HK-2 (cell line): ENCODE results near the gene HNRNPL.
"Not testable (repeated sequence)": the region's sequence is repeated elsewhere in the genome, so short reads cannot be mapped to it uniquely, and the experiment has no call there.

ENCODE experiments used
- DNase-seq: peaks from one replicate; pipeline ENCODE4 v3.0.0-alpha.2; 2018; ENCODE audit not compliant: unreplicated experiment

HNRNPL gene

DNA sequence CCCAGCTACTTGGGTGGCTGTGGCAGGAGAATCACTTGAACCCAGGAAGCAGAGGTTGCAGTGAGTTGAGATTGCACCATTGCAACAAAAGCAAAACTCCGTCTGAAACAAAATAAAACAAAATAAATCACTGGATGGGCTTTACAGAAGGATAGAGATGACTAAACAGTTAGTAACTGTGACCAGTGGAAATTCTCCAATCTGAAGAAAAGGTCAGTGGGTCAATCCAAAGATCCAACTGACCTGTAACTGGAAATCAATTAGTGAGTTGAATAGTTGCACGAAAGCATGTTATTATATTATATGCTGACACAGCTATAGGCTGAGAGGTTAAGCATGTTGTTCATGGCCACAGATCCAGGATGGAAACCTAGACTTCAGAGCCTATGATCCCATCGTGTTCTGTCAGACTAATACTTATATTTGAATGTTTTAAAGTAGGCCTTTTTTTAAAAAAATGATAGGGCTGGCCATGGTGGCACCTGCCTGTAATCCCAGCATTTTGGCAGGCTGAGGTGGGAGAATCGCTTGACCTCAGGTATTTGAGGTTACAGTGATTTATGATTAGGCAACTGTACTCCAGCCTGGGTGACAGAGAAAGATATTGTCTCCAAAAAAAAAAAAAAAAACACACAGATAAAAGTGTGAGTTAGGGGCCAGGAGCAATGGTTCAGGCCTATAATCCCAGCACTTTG lies 19.6 kb downstream of the HNRNPL start:
- DNase-seq = no peak

DNA sequence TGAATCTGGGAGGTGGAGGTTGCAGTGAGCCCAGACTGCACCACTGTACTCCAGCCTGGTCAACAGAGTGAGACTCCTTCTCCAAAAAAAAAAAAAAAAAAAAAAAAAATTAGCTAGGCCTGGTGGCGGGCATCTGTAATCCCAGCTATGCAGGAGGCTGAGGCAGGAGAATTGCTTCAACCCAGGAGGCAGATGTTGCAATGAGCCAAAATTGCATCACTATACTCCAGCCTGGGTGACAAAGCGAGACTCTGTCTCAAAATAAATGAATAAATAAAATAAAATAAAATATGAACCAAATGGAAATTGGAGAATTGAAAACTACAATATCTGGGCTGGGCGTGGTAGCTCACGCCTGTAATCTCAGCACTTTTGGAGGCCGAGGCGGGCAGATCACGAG lies 20.6 kb downstream of the HNRNPL start:
- DNase-seq = not testable (repeated sequence)

DNA sequence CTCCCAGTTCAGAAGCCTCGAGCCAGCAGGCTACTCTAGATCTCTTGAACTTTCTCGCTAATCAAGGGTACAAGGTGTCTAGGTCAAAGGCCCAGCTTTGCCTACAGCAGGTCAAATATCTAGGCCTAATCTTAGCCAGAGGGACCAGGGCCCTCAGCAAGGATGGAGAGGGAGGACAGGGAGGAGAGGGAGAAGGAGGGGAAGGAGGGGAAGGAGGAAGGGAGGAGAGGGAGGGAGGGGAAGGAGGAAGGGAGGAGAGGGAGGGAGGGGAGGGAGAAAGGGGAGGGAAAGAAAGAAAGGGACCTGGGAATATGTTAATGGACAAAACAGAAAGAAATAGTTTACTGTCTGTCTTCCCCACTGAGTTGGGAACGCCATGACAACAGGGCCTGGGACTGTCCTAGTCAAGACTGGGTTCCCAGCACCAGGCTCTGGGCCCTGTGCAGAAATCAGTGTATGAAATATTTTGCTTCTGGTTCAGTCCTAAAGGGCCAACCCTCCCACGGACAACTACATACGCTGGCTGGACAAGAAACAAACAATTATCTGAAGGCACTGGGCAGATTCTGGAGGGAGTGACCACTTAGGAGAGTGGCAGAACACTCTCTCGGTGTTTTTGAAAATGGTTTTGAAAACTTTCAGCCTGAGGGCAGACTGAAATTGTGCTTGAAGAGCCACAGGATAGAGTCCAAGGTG lies 22.8 kb downstream of the HNRNPL start:
- DNase-seq = no peak

DNA sequence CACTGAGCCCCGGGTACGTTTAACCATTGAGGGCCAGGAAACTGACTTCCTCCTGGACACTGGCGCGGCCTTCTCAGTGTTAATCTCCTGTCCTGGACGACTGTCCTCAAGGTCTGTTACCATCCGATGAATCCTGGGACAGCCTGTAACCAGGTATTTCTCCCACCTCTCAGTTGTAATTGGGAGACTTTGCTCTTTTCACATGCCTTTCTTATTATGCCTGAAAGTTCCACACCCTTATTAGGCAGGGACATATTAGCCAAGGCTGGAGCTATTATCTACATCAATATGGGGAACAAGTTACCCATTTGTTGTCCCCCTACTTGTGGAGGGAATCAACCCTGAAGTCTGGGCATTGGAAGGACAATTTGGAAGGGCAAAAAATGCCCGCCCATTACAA lies 23.9 kb downstream of the HNRNPL start:
- DNase-seq = not testable (repeated sequence)

DNA sequence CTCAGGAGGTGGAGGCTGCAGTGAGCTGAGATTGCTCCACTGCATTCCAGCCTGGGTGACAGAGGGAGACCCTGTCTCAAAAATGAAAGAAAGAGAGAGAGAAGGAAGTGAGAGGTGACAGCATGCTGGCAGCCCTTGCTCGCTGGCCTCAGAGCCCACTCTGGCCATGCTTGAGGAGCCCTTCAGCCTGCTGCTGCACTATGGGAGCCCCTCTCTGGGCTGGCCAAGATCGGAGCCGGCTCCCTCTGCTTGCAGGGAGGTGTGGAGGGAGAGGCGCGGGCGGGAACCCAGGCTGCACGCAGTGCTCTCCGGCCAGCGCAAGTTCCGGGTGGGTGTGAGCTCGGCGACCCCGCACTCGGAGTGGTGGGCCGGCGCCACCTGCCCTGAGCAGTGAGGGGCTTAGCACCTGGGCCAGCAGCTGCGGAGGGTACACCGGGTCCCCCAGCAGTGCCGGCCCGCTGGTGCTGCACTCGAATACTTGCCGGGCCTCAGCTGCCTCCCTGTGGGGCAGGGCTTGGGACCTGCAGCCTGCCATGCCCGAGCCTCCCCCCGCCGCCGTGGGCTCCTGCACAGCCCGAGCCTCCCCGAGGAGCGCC lies 28.5 kb downstream of the HNRNPL start:
- DNase-seq = not testable (repeated sequence)

DNA sequence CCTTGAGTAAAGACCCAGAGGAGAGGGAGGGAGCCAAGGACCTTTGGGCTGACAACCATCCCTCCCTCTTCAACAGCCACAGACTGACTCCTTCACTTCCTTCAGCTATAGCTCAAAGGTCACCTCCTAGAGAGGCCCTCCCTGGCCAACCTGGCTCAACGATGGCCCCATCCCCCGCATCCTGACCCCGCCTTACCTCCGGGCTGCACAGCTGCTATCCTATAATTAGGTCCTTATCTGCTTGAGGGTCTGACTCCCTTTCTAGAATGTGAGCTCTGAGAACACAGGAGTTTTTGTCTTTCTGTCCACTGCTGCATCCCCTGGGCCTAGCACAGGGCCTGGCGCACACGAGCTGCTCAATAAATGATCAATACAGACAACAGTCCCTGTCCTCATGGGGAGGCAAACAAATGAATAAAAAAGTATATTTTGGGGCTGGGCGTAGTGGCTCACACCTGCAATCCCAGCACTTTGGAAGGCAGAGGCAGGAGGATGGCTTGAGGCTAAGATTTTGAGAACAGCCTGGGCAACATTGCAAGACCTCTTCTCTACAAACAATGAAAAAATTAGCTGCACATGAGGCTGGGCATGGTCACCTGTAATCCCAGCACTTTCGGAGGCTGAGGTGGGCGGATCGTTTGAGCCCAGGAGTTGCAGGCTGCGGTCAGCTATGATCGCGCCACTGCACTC lies 30.4 kb downstream of the HNRNPL start:
- no peak for DNase-seq

DNA sequence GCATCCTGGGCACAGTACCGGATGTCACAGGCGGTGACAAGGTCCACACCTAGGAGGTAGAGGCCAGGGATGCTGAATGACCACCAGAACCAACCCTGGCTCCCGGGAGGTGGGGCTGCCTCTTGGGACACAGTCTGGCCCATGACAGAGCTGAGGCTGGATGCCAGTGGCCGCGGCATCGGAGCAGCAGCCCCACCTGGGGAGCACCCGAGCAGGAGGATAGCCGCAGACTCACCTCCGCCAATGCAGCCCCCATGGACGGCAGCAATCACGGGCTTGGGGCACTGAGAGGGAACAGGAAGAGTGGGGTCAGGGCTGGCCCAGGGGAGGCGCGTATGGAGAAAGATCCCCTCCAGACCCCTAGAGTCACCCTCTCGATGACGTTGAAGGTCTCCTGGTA lies 32.7 kb downstream of the HNRNPL start:
- no peak for DNase-seq

DNA sequence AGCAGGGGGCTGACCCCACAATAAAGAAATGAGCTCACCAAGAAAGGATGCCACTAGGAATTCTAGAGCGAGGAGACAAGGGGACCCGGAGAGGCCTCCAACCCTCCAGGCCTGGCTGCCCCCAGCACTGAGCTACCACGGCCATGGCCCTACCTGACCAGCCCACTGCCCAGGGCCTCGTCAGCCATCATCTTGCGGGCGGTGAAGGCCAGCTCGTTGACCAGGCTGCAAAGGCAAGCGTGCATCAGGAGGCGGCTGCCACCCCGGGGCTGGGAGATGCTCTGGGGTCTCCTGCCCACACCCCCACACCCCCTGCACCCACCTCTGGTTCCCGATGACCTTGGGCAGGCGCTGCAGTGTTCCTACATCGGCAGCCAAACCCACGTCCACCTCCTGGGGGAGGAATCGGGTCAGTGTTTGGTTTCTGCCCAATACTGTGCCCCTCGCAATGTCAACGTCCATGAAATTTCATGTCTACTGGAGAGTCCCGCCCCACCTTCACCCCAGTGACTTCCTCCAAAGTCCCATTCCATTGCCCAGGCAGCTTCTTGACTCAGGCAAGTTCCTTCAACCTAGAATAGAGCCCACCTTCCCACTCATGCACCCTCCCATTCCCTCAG lies 33.5 kb downstream of the HNRNPL start:
- no peak for DNase-seq

DNA sequence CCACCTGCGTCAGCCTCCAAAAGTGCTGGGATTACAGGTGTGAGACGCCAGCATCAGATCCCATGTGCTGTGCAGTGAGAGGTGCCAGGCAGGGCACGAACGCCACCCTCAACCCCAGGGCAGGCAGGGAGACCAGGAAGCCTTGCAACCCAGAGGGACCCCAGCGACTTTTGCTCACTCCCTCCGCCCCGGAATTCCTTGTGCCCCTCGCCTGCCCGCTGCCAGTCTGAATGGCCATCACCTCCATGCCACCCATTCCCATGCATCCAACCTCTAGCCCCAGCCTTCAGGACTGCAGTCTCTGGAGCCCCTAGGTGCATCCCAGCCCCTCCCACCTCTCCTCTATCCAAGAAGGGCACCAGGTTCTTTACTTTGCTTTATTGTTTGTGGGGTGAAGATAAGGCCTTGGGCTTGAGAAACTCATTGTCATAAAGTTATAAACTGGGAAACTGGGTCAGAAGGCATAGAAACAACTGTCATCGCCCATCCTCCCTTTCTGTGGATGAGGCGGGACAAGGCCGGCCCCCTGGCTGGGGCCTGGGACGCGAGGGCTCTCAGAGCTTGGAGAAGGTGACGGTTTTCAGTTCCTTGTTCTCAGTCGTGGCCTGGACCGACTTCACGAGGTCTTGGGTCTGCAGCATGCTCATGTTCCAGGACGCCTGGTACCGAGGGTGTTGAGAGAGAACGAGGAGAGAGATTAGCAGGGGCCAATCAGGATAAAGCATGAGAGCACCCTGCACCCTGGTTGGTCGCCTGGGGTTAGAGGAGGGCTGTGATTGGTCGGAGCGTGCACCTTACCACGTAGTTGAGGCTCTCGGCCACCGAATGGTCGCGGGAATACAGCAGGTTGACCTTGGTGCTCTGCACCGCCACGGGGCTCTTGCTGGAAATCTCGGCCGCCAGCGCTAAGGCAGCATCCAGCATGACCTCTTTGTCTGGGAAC lies 34.5 kb downstream of the HNRNPL start:
- DNase-seq = no peak

DNA sequence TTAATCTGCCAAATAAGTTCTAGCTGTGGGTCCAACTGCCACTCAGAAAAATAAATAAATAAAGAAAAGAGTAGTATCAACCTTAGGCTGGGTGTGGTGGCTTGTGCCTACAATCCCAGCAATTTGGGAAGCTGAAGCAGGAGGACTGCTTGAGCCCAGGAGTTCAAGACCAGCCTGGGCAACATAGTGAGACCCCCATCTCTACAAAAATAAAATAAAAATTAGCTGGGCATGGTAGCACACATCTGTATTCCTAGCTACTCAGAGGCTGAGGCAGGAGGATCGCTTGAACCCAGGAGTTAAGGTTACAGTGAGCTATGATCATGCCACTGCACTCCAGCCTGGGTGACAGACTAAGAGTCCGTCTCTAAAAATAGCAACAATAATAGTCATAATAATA lies 35.9 kb downstream of the HNRNPL start:
- DNase-seq = not testable (repeated sequence)

DNA sequence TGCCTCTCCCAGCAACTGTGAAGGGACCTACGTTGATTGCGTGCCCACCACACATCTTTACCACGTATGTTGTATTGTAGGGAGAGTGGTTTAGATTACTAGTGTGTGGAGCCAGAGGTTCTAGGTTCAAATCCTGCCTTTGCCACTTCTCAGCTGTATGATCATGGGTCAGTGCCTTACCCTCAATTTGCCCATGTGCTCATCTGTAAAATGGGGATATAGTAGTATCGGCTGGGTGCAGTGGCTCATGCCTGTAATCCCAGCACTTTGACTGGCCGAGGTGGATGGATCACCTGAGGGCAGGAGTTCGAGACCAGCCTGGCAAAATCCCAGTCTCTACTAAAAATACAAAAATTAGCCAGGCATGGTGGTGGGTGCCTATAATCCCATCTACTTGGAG lies 36.5 kb downstream of the HNRNPL start:
- DNase-seq = no peak

DNA sequence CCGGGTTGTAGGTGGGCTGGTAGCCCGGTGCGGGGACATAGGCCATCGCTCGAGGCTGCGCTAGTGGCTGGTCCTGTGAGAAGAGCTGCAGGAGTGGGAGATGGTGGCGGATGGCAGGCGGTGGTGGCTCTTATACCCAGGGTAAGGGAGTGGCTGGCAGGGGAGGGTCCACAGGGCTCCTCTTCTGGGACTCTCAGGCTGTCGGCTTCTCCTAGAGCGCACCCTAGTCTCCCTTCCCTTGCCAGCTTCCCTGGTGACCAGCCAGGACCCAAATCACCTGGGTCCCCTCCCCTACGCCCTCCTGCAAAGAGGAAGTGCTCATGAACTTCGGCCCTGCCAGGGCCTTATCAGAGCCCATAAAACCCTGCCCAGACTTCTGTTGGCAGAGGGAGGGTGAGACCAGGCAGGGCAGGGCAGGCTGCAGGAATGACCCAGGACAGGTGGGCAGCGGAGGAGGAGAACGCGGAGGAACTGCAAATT lies 36.9 kb downstream of the HNRNPL start, which contains the start of gene LGALS4:
LGALS4 (minus strand) TSS at position 105 of the 480 bp plus-strand sequence; CDS start at position 46, 59 bp downstream.
- no peak for DNase-seq

DNA sequence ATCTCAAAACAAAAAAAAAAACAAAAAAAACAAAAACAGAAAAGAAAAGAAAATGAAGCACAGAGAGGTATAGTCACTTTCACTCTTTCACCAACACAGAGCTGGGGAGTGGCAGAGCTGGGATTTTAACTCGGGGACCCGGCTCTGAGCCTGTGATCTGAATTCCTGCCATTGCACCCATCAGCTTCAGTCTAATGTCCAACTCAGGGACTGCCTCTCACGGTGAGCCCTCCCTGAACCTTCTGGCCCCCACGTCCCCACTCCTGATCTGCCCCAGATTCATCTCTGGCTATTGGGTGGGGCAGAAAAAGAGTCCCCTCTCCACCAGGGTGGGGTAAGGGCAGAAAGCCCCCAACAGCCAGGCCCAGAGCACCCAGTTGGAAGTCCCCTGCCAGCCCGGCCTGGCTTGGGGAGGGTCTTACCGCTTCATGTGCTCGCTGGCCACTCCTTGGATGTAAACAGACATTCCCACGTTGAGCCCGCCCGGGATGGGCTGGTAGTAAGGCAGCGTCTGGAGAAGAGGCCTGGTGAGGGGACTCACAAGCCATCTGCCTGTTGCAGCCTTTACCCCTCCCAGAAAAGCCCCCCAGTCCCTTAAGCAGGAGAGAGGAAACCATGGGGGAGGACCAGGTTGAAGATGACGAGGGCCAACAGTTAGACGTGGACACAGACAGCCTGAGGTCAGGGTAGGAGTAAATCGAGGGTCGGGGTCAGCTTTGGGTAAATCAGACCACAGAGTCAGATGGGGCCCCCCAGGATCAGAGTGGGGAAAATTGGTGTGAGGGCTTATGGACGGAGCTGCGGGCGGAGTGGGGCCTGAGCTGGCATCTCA lies 37.6 kb downstream of the HNRNPL start:
- no peak for DNase-seq

DNA sequence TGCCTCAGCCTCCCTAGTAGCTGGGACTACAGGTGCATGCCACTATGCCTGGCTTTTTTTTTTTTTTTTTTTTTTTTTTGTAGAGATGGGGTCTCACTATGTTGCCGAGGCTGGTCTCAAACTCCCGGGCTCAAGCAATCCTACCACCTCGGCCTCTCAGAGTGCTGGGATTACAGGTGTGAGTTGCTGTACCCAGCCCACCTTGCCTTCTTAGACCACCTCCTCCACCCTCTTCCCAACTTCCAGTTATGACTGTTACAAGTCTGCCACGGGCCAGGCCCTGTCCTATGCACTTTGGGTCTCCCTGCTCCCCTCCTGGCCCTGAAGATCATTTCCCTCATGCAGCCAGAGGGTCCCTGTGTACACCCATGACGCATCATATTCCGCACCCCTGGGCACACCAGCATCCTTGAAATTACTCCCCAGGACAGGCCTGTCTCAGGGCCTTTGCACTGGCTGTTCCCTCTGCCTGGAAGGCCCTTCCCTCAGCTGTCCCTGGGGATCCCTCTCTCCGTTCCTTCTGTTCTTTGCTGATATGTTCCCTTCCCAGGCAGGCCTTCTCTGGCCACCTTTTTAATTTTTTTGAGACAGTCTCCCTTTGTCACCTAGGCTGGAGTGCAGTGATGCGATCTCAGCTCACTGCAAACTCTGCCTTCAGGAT lies 40.1 kb downstream of the HNRNPL start:
- DNase-seq = no peak

DNA sequence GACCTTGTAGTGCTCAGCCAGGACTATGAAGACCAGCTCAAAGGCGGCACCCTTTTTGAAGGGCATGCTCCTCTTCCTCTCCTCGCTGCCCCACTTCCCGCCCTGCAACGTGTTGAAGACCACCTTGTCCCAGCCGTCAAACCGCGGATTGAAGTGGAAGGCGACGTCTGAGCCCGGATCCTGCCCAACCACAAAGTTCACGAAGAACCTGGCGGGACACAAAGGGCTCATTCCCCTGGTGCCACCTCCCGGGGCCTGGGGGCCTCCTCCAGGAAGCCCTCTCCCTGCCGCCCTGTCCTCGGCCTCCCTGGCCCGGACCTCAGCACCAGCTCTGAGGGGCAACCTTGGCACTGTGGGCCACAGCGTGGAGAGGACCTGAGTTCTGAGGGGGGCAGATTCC lies 41.0 kb downstream of the HNRNPL start:
- DNase-seq = no peak

DNA sequence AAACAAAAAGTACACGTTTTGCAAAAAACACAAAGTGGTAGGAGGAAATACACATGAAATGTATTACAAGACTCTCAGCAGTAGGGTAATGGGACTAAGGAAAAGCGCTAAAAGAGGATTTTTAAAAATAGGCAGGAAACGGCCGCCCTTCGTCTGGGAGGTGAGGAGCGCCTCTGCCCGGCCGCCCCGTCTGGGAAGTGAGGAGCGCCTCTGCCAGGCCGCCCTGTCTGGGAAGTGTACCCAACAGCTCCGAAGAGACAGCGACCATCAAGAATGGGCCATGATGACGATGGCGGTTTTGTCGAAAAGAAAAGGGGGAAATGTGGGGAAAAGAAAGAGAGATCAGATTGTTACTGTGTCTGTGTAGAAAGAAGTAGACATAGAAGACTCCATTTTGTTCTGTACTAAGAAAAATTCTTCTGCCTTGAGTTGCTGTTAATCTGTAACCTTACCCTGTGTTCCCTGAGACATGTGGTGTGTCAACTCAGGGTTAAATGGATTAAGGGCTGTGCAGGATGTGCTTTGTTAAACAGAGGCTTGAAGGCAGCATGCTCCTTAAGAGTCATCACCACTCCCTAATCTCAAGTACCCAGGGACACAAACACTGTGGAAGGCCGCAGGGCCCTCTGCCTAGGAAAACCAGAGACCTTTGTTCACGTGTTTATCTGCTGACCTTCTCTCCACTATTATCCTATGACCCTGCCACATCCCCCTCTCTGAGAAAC lies 42.2 kb downstream of the HNRNPL start:
- DNase-seq = not testable (repeated sequence)

DNA sequence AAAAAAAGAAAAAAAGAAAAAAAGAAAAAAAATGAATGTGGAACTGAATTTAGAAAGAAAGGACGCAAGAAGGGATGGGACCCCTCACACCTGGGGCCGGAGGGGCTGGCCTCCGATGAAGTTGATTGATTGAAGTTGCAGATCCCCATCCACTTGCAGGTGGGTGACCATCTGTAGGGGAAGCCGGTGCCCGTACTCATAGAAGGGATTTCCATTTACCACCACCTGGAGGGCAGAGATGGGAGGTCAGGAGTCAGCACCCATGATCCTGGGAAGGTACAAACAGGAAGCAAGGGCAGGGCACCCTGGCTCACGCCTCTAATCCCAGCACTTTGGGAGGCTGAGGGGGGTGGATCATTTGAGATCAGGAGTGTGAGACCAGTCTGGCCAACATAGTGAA lies 43.4 kb downstream of the HNRNPL start:
- DNase-seq = no peak

DNA sequence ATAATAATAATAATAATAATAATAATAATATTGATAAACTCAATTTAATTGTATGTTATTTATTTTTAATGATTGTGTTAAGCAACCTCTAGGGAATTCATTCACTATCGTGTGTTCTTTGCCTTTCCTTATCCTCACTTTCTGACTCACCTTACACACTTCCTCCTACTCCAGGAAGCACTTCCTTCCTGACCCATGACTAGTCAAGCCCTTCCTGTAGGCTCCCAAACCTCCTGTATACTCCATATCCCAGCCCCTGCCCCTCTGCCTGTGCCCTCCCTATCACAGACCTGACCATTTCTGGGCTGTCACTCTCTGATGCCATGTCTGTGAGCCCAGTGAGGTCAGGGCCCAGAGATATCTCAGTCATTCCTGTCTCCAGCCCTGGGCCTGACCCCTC lies 44.6 kb downstream of the HNRNPL start:
- DNase-seq = no peak

DNA sequence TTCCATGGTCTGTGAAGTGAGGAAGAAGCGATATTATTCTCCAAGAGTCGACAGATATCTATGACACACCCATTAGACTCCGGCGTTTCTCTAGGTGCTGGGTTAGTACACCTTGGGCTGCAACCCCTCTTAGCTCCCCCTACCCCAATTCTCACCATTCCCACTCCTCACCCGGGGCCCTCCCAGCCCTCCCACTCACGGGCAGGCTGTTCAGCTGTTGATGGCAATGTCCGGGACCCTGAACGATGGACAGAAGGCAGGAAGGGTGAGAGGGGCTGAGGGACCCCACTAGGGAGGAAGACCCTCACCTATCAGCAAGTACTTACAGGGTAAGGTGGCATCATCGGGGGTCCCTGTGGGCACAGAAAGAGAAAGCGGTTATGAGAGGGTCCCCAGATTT lies 46.2 kb downstream of the HNRNPL start:
- no peak for DNase-seq
